Stimulated activated memory B cell treated with anti-CD40 and anti-IgM and Interleukin-4, amounts not matched to agents 10 μg/mL and 1 μg/mL and 100 μg/mL, for 72 hours (primary cell): Measurements from ENCODE around the gene C17orf58.
"Not testable (repeated sequence)": the region's sequence is repeated elsewhere in the genome, so short reads cannot be mapped to it uniquely, and the experiment has no call there.

Experiments used
- ATAC-seq: fragments of 150-1000 bp; cut with Tn5 transposase; 2 replicates; pipeline ENCODE4 v1.10.0; 2021
- H3K27ac Mint-ChIP-seq: one replicate; pipeline ENCODE4 v1.8.0; 2022; ENCODE audit warnings: mild to moderate bottlenecking, mixed read lengths
- H3K27me3 Mint-ChIP-seq: one replicate; pipeline ENCODE4 v1.8.0; 2022; ENCODE audit warnings: mixed read lengths
- H3K36me3 Mint-ChIP-seq: one replicate; pipeline ENCODE4 v1.8.0; 2022; ENCODE audit warnings: mixed read lengths
- H3K4me1 Mint-ChIP-seq: one replicate; pipeline ENCODE4 v1.8.0; 2022; ENCODE audit warnings: mixed read lengths
- H3K4me3 Mint-ChIP-seq: one replicate; pipeline ENCODE4 v1.8.0; 2022; ENCODE audit warnings: mild to moderate bottlenecking, moderate library complexity, mixed read lengths
- H3K9me3 Mint-ChIP-seq: one replicate; pipeline ENCODE4 v1.8.0; 2022; ENCODE audit warnings: mixed read lengths

C17orf58 gene

DNA sequence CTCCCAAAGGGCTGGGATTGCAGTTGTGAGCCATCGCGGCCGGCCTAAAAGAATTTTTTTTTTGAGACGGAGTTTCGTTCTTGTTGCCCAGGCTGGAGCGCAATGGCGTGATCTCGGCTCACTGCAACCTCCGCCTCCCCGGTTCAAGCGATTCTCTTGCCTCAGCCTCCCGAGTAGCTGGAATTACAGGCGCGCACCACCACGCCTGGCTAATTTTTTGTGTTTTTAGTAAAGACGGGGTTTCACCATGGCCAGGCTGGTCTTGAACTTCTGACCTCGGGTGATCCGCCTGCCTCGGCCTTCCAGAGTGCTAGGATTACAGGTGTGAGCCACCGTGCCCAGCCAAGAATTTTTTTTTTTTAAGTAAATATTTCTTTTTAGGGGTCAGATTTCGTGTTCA is 22.2 kb upstream of the C17orf58 start:
- H3K9me3 Mint-ChIP-seq, H3K27me3 Mint-ChIP-seq, H3K4me3 Mint-ChIP-seq, ATAC-seq, H3K27ac Mint-ChIP-seq, H3K36me3 Mint-ChIP-seq: not testable (repeated sequence)
- peaks cover 14% of the 10 kb centered on the region for H3K4me1 Mint-ChIP-seq

GRCh38 chr17:68016838-68017237 is 20.6 kb upstream of the C17orf58 start:
- Mint-ChIP-seq H3K27ac (no peak overlapping the region), H3K4me3 (no peak overlapping the region), H3K27me3 (no peaks in the 10 kb centered on the region), H3K36me3 (no peaks in the 10 kb centered on the region), H3K4me1 (peaks cover 14% of the 10 kb centered on the region), H3K9me3 (no peaks in the 10 kb centered on the region)
- no peak for ATAC-seq

DNA sequence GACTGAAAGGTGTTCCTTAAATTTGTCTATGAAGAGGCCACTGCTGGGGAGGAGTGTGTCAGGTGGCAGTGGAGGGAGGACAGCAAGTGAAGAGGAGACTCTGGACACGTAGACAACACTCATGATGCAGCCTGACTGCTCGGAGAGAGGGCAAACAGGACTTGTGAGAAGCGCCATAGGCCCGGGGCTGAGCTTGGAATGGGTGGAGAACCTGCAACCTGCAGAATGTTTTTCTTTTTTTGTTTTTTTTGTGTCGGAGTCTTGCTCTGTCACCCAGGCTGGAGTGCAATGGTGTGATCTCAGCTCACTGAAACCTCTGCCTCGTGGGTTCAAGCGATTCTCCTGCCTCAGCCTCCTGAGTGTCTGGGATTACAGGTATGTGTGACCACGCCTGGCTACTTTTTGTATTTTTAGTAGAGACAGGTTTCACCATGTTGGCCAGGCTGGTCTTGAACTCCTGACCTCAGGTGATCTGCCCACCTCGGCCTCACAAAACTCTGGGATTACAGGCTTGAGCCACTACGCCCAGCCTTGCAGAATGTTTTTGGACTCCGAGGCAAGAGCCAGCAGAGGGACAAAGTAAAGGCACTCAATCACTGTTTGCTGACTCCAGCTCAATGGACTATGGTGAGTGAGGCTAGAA is 18.9 kb upstream of the C17orf58 start:
- Mint-ChIP-seq H3K36me3 (no peaks in the 10 kb centered on the region), H3K9me3 (no peaks in the 10 kb centered on the region), H3K4me1 (peaks cover 14% of the 10 kb centered on the region), H3K27ac (no peak overlapping the region), H3K4me3 (no peak overlapping the region), H3K27me3 (no peaks in the 10 kb centered on the region)
- ATAC-seq: no peak

DNA sequence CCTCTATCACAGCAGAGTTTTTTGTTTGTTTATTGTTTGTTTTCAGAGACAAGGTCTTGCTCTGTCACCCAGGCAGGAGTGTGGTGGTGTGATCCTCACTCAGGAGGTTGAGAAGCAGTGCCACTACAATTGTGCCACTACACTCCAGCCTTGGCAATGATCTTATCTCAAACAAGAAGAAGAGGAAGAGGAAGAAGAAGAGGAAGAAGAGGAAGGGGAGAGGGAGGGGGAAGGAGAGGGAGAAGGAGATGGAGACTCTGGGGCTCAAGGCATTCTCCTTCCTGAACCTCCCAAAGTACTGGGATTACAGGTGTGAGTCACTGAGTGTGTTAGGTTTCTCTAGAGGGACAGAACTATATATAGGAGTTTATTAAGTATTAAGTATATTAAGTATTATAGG is 17.1 kb upstream of the C17orf58 start:
- Mint-ChIP-seq H3K36me3 (no peaks in the 10 kb centered on the region), H3K27me3 (no peaks in the 10 kb centered on the region), H3K4me1 (peaks cover 6% of the 10 kb centered on the region), H3K27ac (no peak overlapping the region), H3K4me3 (no peak overlapping the region), H3K9me3 (no peaks in the 10 kb centered on the region)
- no peak for ATAC-seq

DNA sequence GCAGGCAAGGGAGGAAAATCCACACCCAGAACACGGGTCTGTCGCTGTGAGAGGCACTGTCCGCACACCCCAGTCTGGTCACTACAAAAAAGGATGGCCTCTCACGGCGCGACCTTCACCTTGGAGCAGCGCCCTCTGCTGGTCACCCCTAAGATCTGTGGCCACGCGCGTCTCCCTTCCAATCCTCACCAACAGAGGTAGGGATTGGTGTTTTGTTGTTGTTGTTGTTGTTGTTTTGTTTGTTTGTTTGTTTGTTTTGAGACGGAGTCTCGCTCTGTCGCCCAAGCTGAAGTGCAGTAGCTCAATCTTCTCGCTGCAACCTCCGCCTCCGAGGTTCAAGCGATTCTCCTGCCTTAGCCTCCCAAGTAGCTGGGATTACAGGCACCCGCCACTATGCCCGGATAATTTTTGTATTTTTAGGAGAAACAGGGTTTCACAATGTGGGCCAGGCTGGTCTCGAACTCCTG is 15.0 kb upstream of the C17orf58 start:
- H3K36me3 Mint-ChIP-seq: no peaks in the 10 kb centered on the region
- H3K27ac Mint-ChIP-seq: no peak overlapping the region
- ATAC-seq: peak; percentile 60
- peaks cover 6% of the 10 kb centered on the region for H3K4me1 Mint-ChIP-seq
- no peaks in the 10 kb centered on the region for H3K27me3 Mint-ChIP-seq
- no peaks in the 10 kb centered on the region for H3K9me3 Mint-ChIP-seq
- H3K4me3 Mint-ChIP-seq: peak overlapping the region; percentile 55

- Mint-ChIP-seq H3K4me1 (peaks cover 6% of the 10 kb centered on the region), H3K27me3 (no peaks in the 10 kb centered on the region), H3K27ac (no peak overlapping the region), H3K9me3 (no peaks in the 10 kb centered on the region), H3K36me3 (no peaks in the 10 kb centered on the region), H3K4me3 (no peak overlapping the region)
- no peak for ATAC-seq
Measured at GRCh38 chr17:68006797-68007196, 10.5 kb upstream of the C17orf58 start.

DNA sequence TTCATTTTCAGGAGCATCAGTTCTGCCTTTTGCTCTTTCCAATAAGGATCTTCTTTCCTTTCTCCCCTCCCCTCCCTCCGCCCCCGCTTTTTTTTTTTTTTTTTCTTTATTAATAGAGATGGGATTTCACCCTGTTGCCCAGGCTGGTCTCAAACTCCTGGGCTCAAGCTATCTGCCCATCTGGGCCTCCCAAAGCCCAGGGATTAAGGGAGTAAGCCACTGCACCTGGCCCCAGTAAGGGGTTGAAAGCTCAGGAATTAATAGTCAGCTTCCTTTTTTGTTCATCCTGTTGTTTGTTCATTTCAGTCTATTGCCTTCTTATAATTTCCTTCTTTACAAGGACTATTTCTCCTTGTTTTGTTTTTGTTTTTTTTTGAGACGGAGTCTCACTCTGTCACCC is 7.9 kb upstream of the C17orf58 start:
- H3K27ac Mint-ChIP-seq: no peak overlapping the region
- H3K4me1 Mint-ChIP-seq: no peaks in the 10 kb centered on the region
- H3K27me3 Mint-ChIP-seq: no peaks in the 10 kb centered on the region
- no peaks in the 10 kb centered on the region for H3K9me3 Mint-ChIP-seq
- H3K36me3 Mint-ChIP-seq: no peaks in the 10 kb centered on the region
- ATAC-seq: no peak
- H3K4me3 Mint-ChIP-seq: no peak overlapping the region

- no peaks in the 10 kb centered on the region for H3K9me3 Mint-ChIP-seq
- H3K4me3 Mint-ChIP-seq: no peak overlapping the region
- no peak overlapping the region for H3K27ac Mint-ChIP-seq
- H3K27me3 Mint-ChIP-seq: peaks cover 10% of the 10 kb centered on the region
- ATAC-seq: no peak
- H3K36me3 Mint-ChIP-seq: no peaks in the 10 kb centered on the region
- peaks cover 22% of the 10 kb centered on the region for H3K4me1 Mint-ChIP-seq
Measured at GRCh38 chr17:67999291-67999911, 3.1 kb upstream of the C17orf58 start.

GRCh38 chr17:67998466-67998865 is 2.2 kb upstream of the C17orf58 start:
- Mint-ChIP-seq H3K27me3 (peaks cover 10% of the 10 kb centered on the region), H3K9me3 (no peaks in the 10 kb centered on the region), H3K36me3 (no peaks in the 10 kb centered on the region), H3K4me1 (peaks cover 29% of the 10 kb centered on the region), H3K4me3 (no peak overlapping the region), H3K27ac (no peak overlapping the region)
- no peak for ATAC-seq

GRCh38 chr17:67995570-67996263 is 552 bp downstream of the C17orf58 start:
- Mint-ChIP-seq H3K9me3 (no peaks in the 10 kb centered on the region), H3K4me3 (peak overlapping the region; percentile 78), H3K36me3 (no peaks in the 10 kb centered on the region), H3K27me3 (peaks cover 10% of the 10 kb centered on the region), H3K4me1 (peaks cover 36% of the 10 kb centered on the region), H3K27ac (peak overlapping the region; percentile 40)
- ATAC-seq: no peak

DNA sequence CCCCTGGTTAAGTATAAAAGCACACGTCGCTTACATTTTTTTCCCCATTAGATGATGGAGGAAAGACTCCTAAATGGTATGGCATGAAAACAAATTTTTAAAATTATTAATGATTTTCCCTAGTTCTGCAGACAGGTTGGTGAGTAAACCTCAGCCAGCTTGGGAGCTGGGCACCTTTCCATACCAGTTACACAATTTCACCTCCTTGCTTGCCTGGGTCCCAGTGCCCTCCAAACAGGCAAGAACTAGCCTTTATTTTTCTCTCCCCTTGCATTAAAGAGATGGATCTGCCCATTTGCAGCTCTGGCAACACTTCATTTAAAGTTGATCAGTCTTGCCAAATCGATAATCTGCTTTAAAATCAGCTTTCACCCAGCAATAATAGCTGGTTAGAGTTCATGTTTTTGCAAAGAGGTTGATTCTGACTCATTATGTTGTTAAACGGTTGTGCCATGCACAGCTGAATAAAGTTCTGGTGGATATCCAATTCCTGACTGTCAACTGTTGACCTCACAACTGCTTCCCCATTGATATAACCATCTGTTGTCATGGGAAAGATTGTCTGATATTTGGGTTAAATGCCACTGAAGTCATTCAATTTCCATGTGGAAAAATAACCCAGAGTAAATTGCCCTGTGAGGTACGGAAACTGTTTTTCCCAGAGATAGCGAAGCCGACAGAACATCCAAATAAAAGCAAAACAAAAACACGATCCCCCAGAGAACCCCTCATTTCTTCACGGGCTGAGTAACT is 1.3 kb downstream of the C17orf58 start:
- H3K4me3 Mint-ChIP-seq: peak overlapping the region; percentile 78
- no peak overlapping the region for H3K27ac Mint-ChIP-seq
- no peak for ATAC-seq
- peaks cover 36% of the 10 kb centered on the region for H3K4me1 Mint-ChIP-seq
- H3K27me3 Mint-ChIP-seq: peaks cover 10% of the 10 kb centered on the region
- H3K9me3 Mint-ChIP-seq: no peaks in the 10 kb centered on the region
- H3K36me3 Mint-ChIP-seq: no peaks in the 10 kb centered on the region

- peak overlapping the region; percentile 86 for H3K27ac Mint-ChIP-seq
- H3K4me3 Mint-ChIP-seq: peak overlapping the region; percentile 78
- peaks cover 10% of the 10 kb centered on the region for H3K27me3 Mint-ChIP-seq
- H3K36me3 Mint-ChIP-seq: no peaks in the 10 kb centered on the region
- H3K9me3 Mint-ChIP-seq: no peaks in the 10 kb centered on the region
- H3K4me1 Mint-ChIP-seq: peaks cover 36% of the 10 kb centered on the region
- no peak for ATAC-seq
Measured at GRCh38 chr17:67993998-67994361, 2.3 kb downstream of the C17orf58 start.

- Mint-ChIP-seq H3K27ac (peak overlapping the region; percentile 86), H3K4me1 (peaks cover 36% of the 10 kb centered on the region), H3K9me3 (no peaks in the 10 kb centered on the region), H3K27me3 (peaks cover 10% of the 10 kb centered on the region), H3K4me3 (peak overlapping the region; percentile 91), H3K36me3 (no peaks in the 10 kb centered on the region)
- ATAC-seq: peak; percentile 90
Measured at GRCh38 chr17:67993153-67993997, 2.9 kb downstream of the C17orf58 start.

DNA sequence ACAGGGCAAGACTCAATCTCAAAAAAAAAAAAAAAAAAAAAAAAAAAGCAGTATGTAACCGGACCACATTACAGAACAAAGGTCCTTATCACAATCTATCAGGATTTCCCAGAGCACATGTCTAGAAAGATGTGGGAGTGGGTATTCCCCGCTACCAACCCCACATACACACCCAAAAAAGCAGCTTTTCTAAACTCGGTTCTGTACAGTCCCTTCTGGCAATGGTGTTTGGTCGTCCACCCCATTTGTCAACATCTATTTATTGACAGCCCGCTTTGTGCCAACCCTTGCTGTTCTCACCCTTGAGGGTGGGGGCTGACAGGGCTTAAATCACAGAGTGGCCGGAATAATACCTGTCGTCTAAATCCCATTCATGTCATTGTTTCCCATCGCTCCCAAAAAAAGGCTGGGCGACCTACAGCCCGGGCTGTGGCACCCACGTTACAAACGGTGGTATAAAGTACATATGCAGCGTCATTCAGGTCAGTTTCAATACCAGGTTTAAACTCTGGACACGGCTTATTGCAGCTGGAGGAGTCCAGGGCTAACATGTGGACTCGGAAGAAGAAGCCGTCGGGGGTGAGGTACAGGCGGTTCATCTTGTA is 3.6 kb downstream of the C17orf58 start:
- H3K27ac Mint-ChIP-seq: peak overlapping the region; percentile 86
- H3K27me3 Mint-ChIP-seq: peaks cover 10% of the 10 kb centered on the region
- H3K4me3 Mint-ChIP-seq: peak overlapping the region; percentile 91
- no peaks in the 10 kb centered on the region for H3K9me3 Mint-ChIP-seq
- H3K36me3 Mint-ChIP-seq: no peaks in the 10 kb centered on the region
- ATAC-seq: no peak
- peaks cover 36% of the 10 kb centered on the region for H3K4me1 Mint-ChIP-seq
